BJ (cell line): ENCODE results near the gene UGCG. TPM values are rescaled to one million over a fixed set of nuclear protein-coding genes. Genes with fewer than 3 reads are reported as not detected.
A peak's percentile ranks its signal among the peaks of the same experiment; 100 is the strongest.

Source experiments
- CTCF ChIA-PET: fragments of 350-600 bp; formaldehyde crosslinking; extraction: SDS; loops from one replicate; lab custom pipeline; 2021; ENCODE audit warnings: antibody characterized with exemption, inconsistent platforms; lab: Yijun Ruan, JAX
- POLR2A ChIA-PET: fragments of 300-600 bp; sonication (Branson Sonifier 250); formaldehyde crosslinking; extraction: SDS; loops from one replicate; lab custom pipeline; 2021; ENCODE audit warnings: antibody characterized with exemption; lab: Charles Lee
- DNase-seq: peaks from one replicate; pipeline ENCODE4 v3.0.0-alpha.2; 2011; ENCODE audit warnings: low read depth
- H3K27me3 ChIP-seq: 2 replicates; pipeline ENCODE4 v1.6.0; 2011; ENCODE audit warnings: low read length; ENCODE audit not compliant: control insufficient read depth, insufficient read depth
- H3K36me3 ChIP-seq: 2 replicates; pipeline ENCODE4 v1.5.1; 2011; ENCODE audit warnings: low read length; ENCODE audit not compliant: control insufficient read depth, insufficient read depth
- H3K4me3 ChIP-seq: 2 replicates; pipeline ENCODE4 v1.5.1; 2011; ENCODE audit warnings: low read depth, mild to moderate bottlenecking, control low read depth, low read length
- CTCF ChIP-seq: IDR thresholded peaks from 2 replicates; pipeline ENCODE4 v1.5.1; 2011; ENCODE audit warnings: low read depth, mild to moderate bottlenecking, control low read depth, inconsistent platforms, low read length, moderate library complexity; ENCODE audit not compliant: insufficient read depth
- polyA minus RNA-seq: library from RNA; depleted of rRNA, polyadenylated mRNA; stranded (reverse); fragments of >200 nt; gene quantifications from 2 replicates; pipeline ENCODE4 v1.2.3, GENCODE V29; 2011; rRNA and poly(A)+ RNA removed
- polyA plus RNA-seq: library from polyadenylated mRNA; depleted of rRNA; stranded (reverse); fragments of >200 nt; gene quantifications from 2 replicates; pipeline ENCODE4 v1.2.3, GENCODE V29; 2011; rRNA removed

Gene UGCG
- 34.3 and 79.4 TPM in 2 replicates for polyA plus RNA-seq
- polyA minus RNA-seq: 47.3 and 63.8 TPM in 2 replicates

- TF ChIP-seq CTCF: no peak
- H3K36me3 ChIP-seq: no peaks in the 10 kb centered on the region
- no peaks in the 10 kb centered on the region for H3K27me3 ChIP-seq
- DNase-seq: peak; percentile 48
- peak within 1 kb of the TSS; percentile 97 for H3K4me3 ChIP-seq
- ChIA-PET CTCF (interaction anchor here (0.6 to 1.7 kb wide), 6 partner anchors 41 to 1696 kb away, joined by 3 to 7 read pairs (median 3); no protein-coding TSS in a partner anchor), POLR2A (interaction anchor here (0.5 to 1.2 kb wide), 5 partner anchors 16 to 300 kb away, joined by 3 to 4 read pairs (median 3); no protein-coding TSS in a partner anchor)
Measured at GRCh38 chr9:111895996-111896941, at the start of gene UGCG. Gene UGCG (plus strand): TSS chr9:111896814. CDS start chr9:111897216, 402 bp downstream.

- POLR2A ChIA-PET: interaction anchor here (0.5 kb wide), 1 partner anchor 75 kb away, joined by 11 read pairs; no protein-coding TSS in a partner anchor
- DNase-seq: no peak
- CTCF ChIA-PET: interaction anchor here (1.1 to 1.7 kb wide), 2 partner anchors 70 to 223 kb away, joined by 3 to 4 read pairs; no protein-coding TSS in a partner anchor
Measured at GRCh38 chr9:111851553-111851952, 45.1 kb upstream of the UGCG start.

GRCh38 chr9:111852291-111852690 lies 44.3 kb upstream of the UGCG start:
- Histone ChIP-seq H3K4me3 (no peak overlapping the region), H3K27me3 (no peaks in the 10 kb centered on the region), H3K36me3 (no peaks in the 10 kb centered on the region)
- TF ChIP-seq CTCF: no peak
- DNase-seq: no peak
- CTCF ChIA-PET: interaction anchor here (1.7 kb wide), 1 partner anchor 222 kb away, joined by 4 read pairs; no protein-coding TSS in a partner anchor
- POLR2A ChIA-PET: no interaction called here

More at GRCh38 chr9:111851553-111851952, 45.1 kb upstream of the UGCG start:
- Histone ChIP-seq H3K36me3 (no peaks in the 10 kb centered on the region), H3K4me3 (no peak overlapping the region), H3K27me3 (no peaks in the 10 kb centered on the region)
- no peak for TF ChIP-seq CTCF

GRCh38 chr9:111853450-111853827 lies 43.2 kb upstream of the UGCG start:
- Histone ChIP-seq H3K4me3 (no peak overlapping the region), H3K27me3 (no peaks in the 10 kb centered on the region), H3K36me3 (no peaks in the 10 kb centered on the region)
- ChIA-PET CTCF (interaction anchor here (0.6 kb wide), 1 partner anchor 188 kb away, joined by 4 read pairs; no protein-coding TSS in a partner anchor), POLR2A (interaction anchor here (0.6 to 0.7 kb wide), 4 partner anchors 51 to 193 kb away, joined by 3 read pairs; no protein-coding TSS in a partner anchor)
- no peak for TF ChIP-seq CTCF
- peak; percentile 60 for DNase-seq

- ChIA-PET POLR2A (no interaction called here), CTCF (interaction anchor here (1.1 to 1.6 kb wide), 2 partner anchors 16 to 41 kb away, joined by 3 read pairs; partner anchors contain the start of gene UGCG)
- no peak for DNase-seq
Measured at GRCh38 chr9:111854799-111855198, 41.8 kb upstream of the UGCG start.

More at GRCh38 chr9:111854799-111855198, 41.8 kb upstream of the UGCG start:
- H3K36me3 ChIP-seq: no peaks in the 10 kb centered on the region
- TF ChIP-seq CTCF: no peak
- H3K4me3 ChIP-seq: no peak overlapping the region
- H3K27me3 ChIP-seq: no peaks in the 10 kb centered on the region
